ENCODE results near the gene C1QTNF5.

The C1QTNF5 gene

GRCh38 chr11:119316729-119317591 lies 23.7 kb downstream of the C1QTNF5 start, which contains the start of gene MCAM:
TSS of gene MCAM (minus strand) at chr11:119317130. CDS start at chr11:119317101, 29 bp downstream.
- H2BK5ac ChIP-seq (ENCODE audit: low read depth, low read length, poor library complexity): no peak within 1 kb of the TSS
- peak within 1 kb of the TSS; percentile 60 for H2AK5ac ChIP-seq (ENCODE audit: low read length)
- H3K23ac ChIP-seq (ENCODE audit: low read length): no peak within 1 kb of the TSS
- peak within 1 kb of the TSS; percentile 68 for H3K9ac ChIP-seq (ENCODE audit: low read length)
- H4K8ac ChIP-seq (ENCODE audit: low read depth, low read length): peak within 1 kb of the TSS; percentile 44
- no peaks in the 10 kb centered on the region for H3K9me3 ChIP-seq (ENCODE audit: insufficient read depth, low read depth, low read length)
- H3K14ac ChIP-seq (ENCODE audit: low read length): peak within 1 kb of the TSS; percentile 83
- H3K27me3 ChIP-seq (ENCODE audit: insufficient read depth, low read length): peaks cover 6% of the 10 kb centered on the region
- H3K4ac ChIP-seq (ENCODE audit: low read depth, low read length): peak within 1 kb of the TSS; percentile 31
- peak within 1 kb of the TSS; percentile 97 for H3K4me2 ChIP-seq (ENCODE audit: low read length)
- H2BK12ac ChIP-seq (ENCODE audit: low read length): peak within 1 kb of the TSS; percentile 31
- peak within 1 kb of the TSS; percentile 91 for H3K27ac ChIP-seq (ENCODE audit: low read depth, low read length)
- WGBS (ENCODE audit: extremely low coverage, insufficient coverage, insufficient read length): no CpG with 5 or more reads among the region's 74 CpGs
- H3K4me3 ChIP-seq (ENCODE audit: low read depth, low read length): peak within 1 kb of the TSS; percentile 87
- H4K12ac ChIP-seq (ENCODE audit: low read depth, low read length): peak within 1 kb of the TSS; percentile 17
- H3K4me1 ChIP-seq (ENCODE audit: control insufficient read depth in 1 of 2, insufficient read depth in 2 of 2, low read length in 2 of 2): peaks cover 60 to 61% of the 10 kb centered on the region in 2 experiments
- peak within 1 kb of the TSS; percentile 40 for H2AFZ ChIP-seq (ENCODE audit: insufficient read depth, low read length, poor library complexity)
- peak within 1 kb of the TSS; percentile 42 for H3K18ac ChIP-seq (ENCODE audit: low read length)
- H3K36me3 ChIP-seq (ENCODE audit: control insufficient read depth in 1 of 2, insufficient read depth in 2 of 2, low read length in 2 of 2): peaks cover 19 to 21% of the 10 kb centered on the region in 2 experiments
- DNase-seq: peak in 1 of 2 donors; percentile 65
- peak within 1 kb of the TSS; percentile 57 for H4K91ac ChIP-seq (ENCODE audit: low read depth, low read length)
- peak within 1 kb of the TSS; percentile 73 for H2BK120ac ChIP-seq (ENCODE audit: insufficient read depth, low read length, poor library complexity)
- H3K79me2 ChIP-seq (ENCODE audit: control insufficient read depth, insufficient read depth, low read length, poor library complexity): peaks cover 5% of the 10 kb centered on the region
- peaks cover 49% of the 10 kb centered on the region for H3K79me1 ChIP-seq (ENCODE audit: low read length)

GRCh38 chr11:119316016-119316728 lies 24.5 kb downstream of the C1QTNF5 start:
- peak overlapping the region; percentile 13 for H4K12ac ChIP-seq (ENCODE audit: low read depth, low read length)
- peak overlapping the region; percentile 60 for H2AK5ac ChIP-seq (ENCODE audit: low read length)
- H2BK12ac ChIP-seq (ENCODE audit: low read length): peak overlapping the region; percentile 31
- H3K27ac ChIP-seq (ENCODE audit: low read depth, low read length): no peak overlapping the region
- H3K23ac ChIP-seq (ENCODE audit: low read length): no peak overlapping the region
- peak overlapping the region; percentile 21 for H3K4ac ChIP-seq (ENCODE audit: low read depth, low read length)
- H3K18ac ChIP-seq (ENCODE audit: low read length): peak overlapping the region; percentile 42
- peak in 1 of 2 donors; percentile 43 for DNase-seq
- H4K91ac ChIP-seq (ENCODE audit: low read depth, low read length): peak overlapping the region; percentile 41
- H3K79me2 ChIP-seq (ENCODE audit: control insufficient read depth, insufficient read depth, low read length, poor library complexity): peaks cover 4% of the 10 kb centered on the region
- peak overlapping the region; percentile 39 for H2AFZ ChIP-seq (ENCODE audit: insufficient read depth, low read length, poor library complexity)
- peaks cover 55 to 57% of the 10 kb centered on the region in 2 experiments for H3K4me1 ChIP-seq (ENCODE audit: control insufficient read depth in 1 of 2, insufficient read depth in 2 of 2, low read length in 2 of 2)
- H2BK120ac ChIP-seq (ENCODE audit: insufficient read depth, low read length, poor library complexity): peak overlapping the region; percentile 43
- H3K4me3 ChIP-seq (ENCODE audit: low read depth, low read length): peak overlapping the region; percentile 87
- H4K8ac ChIP-seq (ENCODE audit: low read depth, low read length): peak overlapping the region; percentile 39
- H3K9me3 ChIP-seq (ENCODE audit: insufficient read depth, low read depth, low read length): no peaks in the 10 kb centered on the region
- H3K36me3 ChIP-seq (ENCODE audit: control insufficient read depth in 1 of 2, insufficient read depth in 2 of 2, low read length in 2 of 2): peaks cover 26 to 28% of the 10 kb centered on the region in 2 experiments
- peak overlapping the region; percentile 24 for H3K9ac ChIP-seq (ENCODE audit: low read length)
- H3K79me1 ChIP-seq (ENCODE audit: low read length): peaks cover 43% of the 10 kb centered on the region
- no CpG with 5 or more reads among the region's 46 CpGs for WGBS (ENCODE audit: extremely low coverage, insufficient coverage, insufficient read length)
- H2BK5ac ChIP-seq (ENCODE audit: low read depth, low read length, poor library complexity): no peak overlapping the region
- H3K27me3 ChIP-seq (ENCODE audit: insufficient read depth, low read length): peaks cover 6% of the 10 kb centered on the region
- H3K4me2 ChIP-seq (ENCODE audit: low read length): peak overlapping the region; percentile 97
- H3K14ac ChIP-seq (ENCODE audit: low read length): peak overlapping the region; percentile 41

GRCh38 chr11:119315131-119316015 lies 25.3 kb downstream of the C1QTNF5 start:
- H3K79me2 ChIP-seq (ENCODE audit: control insufficient read depth, insufficient read depth, low read length, poor library complexity): peaks cover 3% of the 10 kb centered on the region

More at GRCh38 chr11:119315131-119316015, 25.3 kb downstream of the C1QTNF5 start:
- Histone ChIP-seq H3K18ac (ENCODE audit: low read length) (peak overlapping the region; percentile 42), H3K14ac (ENCODE audit: low read length) (peak overlapping the region; percentile 41), H4K8ac (ENCODE audit: low read depth, low read length) (no peak overlapping the region), H3K79me1 (ENCODE audit: low read length) (peaks cover 35% of the 10 kb centered on the region), H3K9me3 (ENCODE audit: insufficient read depth, low read depth, low read length) (no peaks in the 10 kb centered on the region), H2BK120ac (ENCODE audit: insufficient read depth, low read length, poor library complexity) (peak overlapping the region; percentile 43), H3K4me2 (ENCODE audit: low read length) (peak overlapping the region; percentile 97), H2AK5ac (ENCODE audit: low read length) (peak overlapping the region; percentile 60), H3K27ac (ENCODE audit: low read depth, low read length) (no peak overlapping the region), H2BK12ac (ENCODE audit: low read length) (peak overlapping the region; percentile 31), H2BK5ac (ENCODE audit: low read depth, low read length, poor library complexity) (no peak overlapping the region), H4K12ac (ENCODE audit: low read depth, low read length) (peak overlapping the region; percentile 13), H3K4ac (ENCODE audit: low read depth, low read length) (no peak overlapping the region), H3K23ac (ENCODE audit: low read length) (peak overlapping the region; percentile 3), H3K9ac (ENCODE audit: low read length) (peak overlapping the region; percentile 24), H3K27me3 (ENCODE audit: insufficient read depth, low read length) (peaks cover 6% of the 10 kb centered on the region), H4K91ac (ENCODE audit: low read depth, low read length) (peak overlapping the region; percentile 20), H3K4me1 (ENCODE audit: control insufficient read depth in 1 of 2, insufficient read depth in 2 of 2, low read length in 2 of 2) (peaks cover 50 to 51% of the 10 kb centered on the region in 2 experiments), H3K4me3 (ENCODE audit: low read depth, low read length) (peak overlapping the region; percentile 87), H3K36me3 (ENCODE audit: control insufficient read depth in 1 of 2, insufficient read depth in 2 of 2, low read length in 2 of 2) (peaks cover 33 to 36% of the 10 kb centered on the region in 2 experiments), H2AFZ (ENCODE audit: insufficient read depth, low read length, poor library complexity) (peak overlapping the region; percentile 15)
- DNase-seq: peak in 1 of 2 donors; percentile 62
- no CpG with 5 or more reads among the region's 29 CpGs for WGBS (ENCODE audit: extremely low coverage, insufficient coverage, insufficient read length)
